ENCODE measurements around the gene USP40. TPM values are rescaled to one million over a fixed set of nuclear protein-coding genes. Genes with fewer than 3 reads are reported as not detected.
A peak's percentile ranks its signal among the peaks of the same experiment; 100 is the strongest.

USP40 gene
- total RNA-seq, 4 donors from 2014 or later: 30.7 to 113 (median 41.3) TPM

DNA sequence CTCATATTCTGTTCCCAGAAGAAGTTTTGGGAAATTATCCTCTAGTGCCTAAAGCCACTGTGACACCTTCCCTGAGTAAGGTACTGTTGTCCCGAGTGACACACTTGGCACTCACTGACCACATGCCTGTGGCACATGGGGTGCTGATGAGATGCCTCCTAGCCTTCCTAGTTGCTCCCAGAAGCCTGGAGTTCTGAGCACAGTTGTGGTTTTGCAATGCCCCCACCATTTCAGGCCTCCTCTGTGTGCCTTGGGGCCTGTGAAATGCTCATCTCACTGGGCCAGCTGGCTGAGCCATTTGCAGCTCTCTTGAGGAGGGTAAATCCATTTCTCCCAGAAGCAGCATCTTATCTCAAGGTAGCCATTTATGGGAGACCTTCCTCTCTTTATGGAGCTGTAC, 120.5 kb downstream of the USP40 start:
- peaks cover 0 to 26% (median 7%) of the 10 kb centered on the region in 4 donors for H3K36me3 ChIP-seq
- no peak overlapping the region for H3K4me3 ChIP-seq
- in situ Hi-C loops (cut with MboI; ENCODE audit: low pct_ligation_motif_present in 1 of 4, low pct_unique_long_range_greater_than_20kb in 1 of 4, low sequenced_read_pairs in 3 of 4) (loop anchor here in 1 of 4 donors (25.0 kb wide), 1 partner anchor 159 kb away; no protein-coding TSS in a partner anchor), intact Hi-C loops (cut with DNase I; ENCODE audit: low total_unique reads) (no loop called here)
- TF ChIP-seq POLR2AphosphoS5 (IDR thresholded peaks at IDR 0.05): no peak
- TF ChIP-seq, protein P1, sequence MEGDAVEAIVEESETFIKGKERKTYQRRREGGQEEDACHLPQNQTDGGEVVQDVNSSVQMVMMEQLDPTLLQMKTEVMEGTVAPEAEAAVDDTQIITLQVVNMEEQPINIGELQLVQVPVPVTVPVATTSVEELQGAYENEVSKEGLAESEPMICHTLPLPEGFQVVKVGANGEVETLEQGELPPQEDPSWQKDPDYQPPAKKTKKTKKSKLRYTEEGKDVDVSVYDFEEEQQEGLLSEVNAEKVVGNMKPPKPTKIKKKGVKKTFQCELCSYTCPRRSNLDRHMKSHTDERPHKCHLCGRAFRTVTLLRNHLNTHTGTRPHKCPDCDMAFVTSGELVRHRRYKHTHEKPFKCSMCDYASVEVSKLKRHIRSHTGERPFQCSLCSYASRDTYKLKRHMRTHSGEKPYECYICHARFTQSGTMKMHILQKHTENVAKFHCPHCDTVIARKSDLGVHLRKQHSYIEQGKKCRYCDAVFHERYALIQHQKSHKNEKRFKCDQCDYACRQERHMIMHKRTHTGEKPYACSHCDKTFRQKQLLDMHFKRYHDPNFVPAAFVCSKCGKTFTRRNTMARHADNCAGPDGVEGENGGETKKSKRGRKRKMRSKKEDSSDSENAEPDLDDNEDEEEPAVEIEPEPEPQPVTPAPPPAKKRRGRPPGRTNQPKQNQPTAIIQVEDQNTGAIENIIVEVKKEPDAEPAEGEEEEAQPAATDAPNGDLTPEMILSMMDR (IDR thresholded peaks at IDR 0.05): no peak
- TF ChIP-seq POLR2A (IDR thresholded peaks at IDR 0.05): no peak
- TF ChIP-seq EP300 (IDR thresholded peaks at IDR 0.05; ENCODE audit: low read depth): no peak
- H3K9me3 ChIP-seq: no peaks in the 10 kb centered on the region
- no peak overlapping the region for H3K27ac ChIP-seq
- no peak for DNase-seq
- peaks cover 0 to 12% (median 2%) of the 10 kb centered on the region in 4 donors for H3K4me1 ChIP-seq
- WGBS, 2 donors (ENCODE audit: low coverage in 1 of 2): 89% methylated on average over 1 of the region's 1 CpG; no CpG with 5 or more reads in 1 of the 2 donors
- H3K27me3 ChIP-seq: no peaks in the 10 kb centered on the region

DNA sequence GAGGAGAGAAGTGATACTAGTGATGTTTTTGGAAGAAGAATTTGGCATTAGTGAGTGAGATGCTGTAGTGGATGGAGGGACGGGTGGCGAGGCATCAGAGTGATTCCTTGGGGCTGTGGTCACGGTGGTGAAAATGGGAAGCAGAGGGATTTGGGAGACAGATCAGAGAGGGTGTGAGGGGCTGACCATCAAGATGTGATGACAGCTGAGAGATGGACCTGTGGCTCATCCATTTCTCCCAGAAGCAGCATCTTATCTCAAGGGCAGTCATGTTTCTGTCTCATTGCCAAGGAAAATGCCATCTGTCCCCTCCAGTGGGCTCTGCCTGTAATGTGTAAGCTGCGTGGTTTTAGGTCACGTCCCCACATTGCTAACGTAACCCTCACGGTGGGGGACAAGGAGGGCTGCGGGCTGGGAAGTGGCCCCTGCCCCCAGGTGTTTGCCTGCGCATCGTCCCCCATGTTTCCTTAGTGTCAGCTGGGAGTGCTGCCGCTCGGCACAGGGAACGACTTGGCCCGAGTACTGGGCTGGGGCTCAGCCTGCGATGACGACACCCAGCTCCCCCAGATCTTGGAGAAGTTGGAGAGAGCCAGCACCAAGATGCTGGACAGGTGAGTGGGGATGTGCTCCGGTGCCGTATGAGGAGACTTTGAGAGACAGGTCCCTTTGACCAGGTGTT, 121.3 kb downstream of the USP40 start:
- Histone ChIP-seq H3K36me3 (peaks cover 0 to 22% (median 7%) of the 10 kb centered on the region in 4 donors), H3K4me3 (no peak overlapping the region), H3K9me3 (no peaks in the 10 kb centered on the region), H3K4me1 (peaks cover 0 to 12% (median 2%) of the 10 kb centered on the region in 4 donors), H3K27me3 (no peaks in the 10 kb centered on the region), H3K27ac (no peak overlapping the region)
- peak; percentile 4 for DNase-seq
- WGBS, 2 donors (ENCODE audit: low coverage in 1 of 2): 94 to 100% methylated on average over 3 to 12 of the region's 18 CpGs
- TF ChIP-seq, protein P1 (IDR thresholded peaks at IDR 0.05): no peak
- no peak for TF ChIP-seq EP300 (IDR thresholded peaks at IDR 0.05; ENCODE audit: low read depth)
- no peak for TF ChIP-seq POLR2AphosphoS5 (IDR thresholded peaks at IDR 0.05)
- no peak for TF ChIP-seq POLR2A (IDR thresholded peaks at IDR 0.05)
- intact Hi-C loops (cut with DNase I; ENCODE audit: low total_unique reads): no loop called here
- in situ Hi-C loops (cut with MboI; ENCODE audit: low pct_ligation_motif_present in 1 of 4, low pct_unique_long_range_greater_than_20kb in 1 of 4, low sequenced_read_pairs in 3 of 4): loop anchor here in 1 of 4 donors (25.0 kb wide), 1 partner anchor 158 kb away; no protein-coding TSS in a partner anchor

DNA sequence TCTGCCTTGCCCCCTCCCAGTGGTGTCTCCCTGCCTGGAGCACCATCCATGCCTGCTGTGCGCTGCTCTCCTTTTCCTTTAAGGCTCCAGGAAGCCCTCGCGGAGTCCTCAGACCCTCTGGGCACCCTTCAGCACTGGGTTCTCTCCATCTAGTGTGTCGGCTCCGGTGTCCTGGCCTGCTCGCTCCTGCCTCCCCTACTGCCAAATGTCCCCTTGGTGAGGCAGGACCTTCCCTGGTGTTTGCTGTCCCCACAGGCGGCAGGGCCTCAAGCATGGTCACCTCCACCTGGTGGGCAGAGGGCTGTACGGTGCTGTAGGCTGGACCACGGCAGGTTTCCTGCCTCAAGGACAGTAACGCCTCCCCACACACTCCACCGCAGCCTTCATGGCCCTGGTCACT, 122.1 kb downstream of the USP40 start:
- Histone ChIP-seq H3K9me3 (no peaks in the 10 kb centered on the region), H3K4me1 (peaks cover 0 to 12% (median 2%) of the 10 kb centered on the region in 4 donors), H3K4me3 (no peak overlapping the region), H3K27ac (no peak overlapping the region), H3K27me3 (no peaks in the 10 kb centered on the region), H3K36me3 (peaks cover 0 to 14% (median 6%) of the 10 kb centered on the region in 4 donors)
- intact Hi-C loops (cut with DNase I; ENCODE audit: low total_unique reads) (loop anchor here (5.0 kb wide), 1 partner anchor 92 kb away; the partner anchor contains the start of gene DGKD), in situ Hi-C loops (cut with MboI; ENCODE audit: low pct_ligation_motif_present in 1 of 4, low pct_unique_long_range_greater_than_20kb in 1 of 4, low sequenced_read_pairs in 3 of 4) (loop anchor here in 1 of 4 donors (25.0 kb wide), 1 partner anchor 157 kb away; no protein-coding TSS in a partner anchor)
- peak; percentile 5 for DNase-seq
- WGBS, 2 donors (ENCODE audit: low coverage in 1 of 2): 96 to 100% methylated on average over 1 to 11 of the region's 11 CpGs
- TF ChIP-seq POLR2AphosphoS5 (IDR thresholded peaks at IDR 0.05): no peak
- no peak for TF ChIP-seq EP300 (IDR thresholded peaks at IDR 0.05; ENCODE audit: low read depth)
- TF ChIP-seq, protein P1 (IDR thresholded peaks at IDR 0.05): no peak
- TF ChIP-seq POLR2A (IDR thresholded peaks at IDR 0.05): no peak

DNA sequence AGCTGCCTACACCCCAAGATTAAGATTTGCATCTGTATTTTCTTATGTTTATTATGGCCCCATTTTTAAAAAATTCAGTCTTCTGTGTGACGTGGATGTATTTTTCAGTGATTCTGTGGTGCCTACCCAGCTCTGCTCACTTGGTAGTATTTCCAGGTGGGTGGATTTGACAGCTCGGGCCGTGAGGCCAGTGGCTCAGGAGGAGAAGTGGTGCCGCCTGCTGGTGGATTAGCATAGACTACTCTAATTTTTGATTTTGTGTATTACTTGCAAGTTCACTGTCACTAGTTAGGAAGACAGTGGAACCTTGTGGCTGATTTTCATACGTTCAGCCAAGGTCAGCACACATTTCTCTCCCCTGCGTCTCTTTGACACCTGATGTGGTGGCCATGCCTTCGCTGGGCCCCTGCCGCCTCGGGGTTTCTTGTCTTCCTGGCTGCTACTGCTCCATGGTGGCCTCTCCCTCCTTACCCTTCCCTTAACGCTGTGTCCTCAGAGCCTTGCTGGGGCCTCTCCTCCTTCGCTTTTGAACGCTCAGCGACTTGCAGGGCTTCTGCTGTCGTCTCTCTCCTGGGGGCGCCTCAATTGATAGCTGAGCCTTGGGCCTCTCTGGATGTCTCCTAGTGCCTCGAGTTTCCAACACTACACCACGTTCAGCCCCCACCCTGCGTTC, 122.9 kb downstream of the USP40 start:
- Histone ChIP-seq H3K9me3 (no peaks in the 10 kb centered on the region), H3K27me3 (no peaks in the 10 kb centered on the region), H3K36me3 (peaks cover 0 to 13% (median 4%) of the 10 kb centered on the region in 4 donors), H3K27ac (peak overlapping the region in 1 of 4 donors; percentile 12), H3K4me1 (peaks cover 0 to 10% (median 2%) of the 10 kb centered on the region in 4 donors), H3K4me3 (no peak overlapping the region)
- WGBS, 2 donors (ENCODE audit: low coverage in 1 of 2): 55 to 62% methylated on average over 18 of the region's 18 CpGs
- intact Hi-C loops (cut with DNase I; ENCODE audit: low total_unique reads): loop anchor here (5.0 kb wide), 1 partner anchor 91 kb away; the partner anchor contains the start of gene DGKD
- TF ChIP-seq EP300 (IDR thresholded peaks at IDR 0.05; ENCODE audit: low read depth) (no peak), POLR2A (IDR thresholded peaks at IDR 0.05) (no peak), POLR2AphosphoS5 (IDR thresholded peaks at IDR 0.05) (peak in 2 of 3 donors; percentile 10 to 32)
- TF ChIP-seq, protein P1 (IDR thresholded peaks at IDR 0.05): peak; percentile 75 to 95 (median 78)
- peak; percentile 89 for DNase-seq
- in situ Hi-C loops (cut with MboI; ENCODE audit: low pct_ligation_motif_present in 1 of 4, low pct_unique_long_range_greater_than_20kb in 1 of 4, low sequenced_read_pairs in 3 of 4): loop anchor here in 1 of 4 donors (25.0 kb wide), 1 partner anchor 156 kb away; no protein-coding TSS in a partner anchor
